OCI-LY3 (cell line): ENCODE measurements around the gene CFAP92.

Source experiments
- EZH2phosphoT487 ChIP-seq: fragments of 200-600 bp; shearing (Covaris generic); IDR thresholded peaks from 2 replicates; pipeline ENCODE4 v1.6.1; 2018; ENCODE audit warnings: antibody characterized with exemption, mixed run types, low read depth
- TF ChIP-seq, protein P1 (sequence below): fragments of 200-600, 300-600 bp; sonication (generic); IDR thresholded peaks from 2 replicates; pipeline ENCODE4 v1.5.1; 2014; ENCODE audit warnings: antibody characterized with exemption, low read length, low read depth

DNA sequence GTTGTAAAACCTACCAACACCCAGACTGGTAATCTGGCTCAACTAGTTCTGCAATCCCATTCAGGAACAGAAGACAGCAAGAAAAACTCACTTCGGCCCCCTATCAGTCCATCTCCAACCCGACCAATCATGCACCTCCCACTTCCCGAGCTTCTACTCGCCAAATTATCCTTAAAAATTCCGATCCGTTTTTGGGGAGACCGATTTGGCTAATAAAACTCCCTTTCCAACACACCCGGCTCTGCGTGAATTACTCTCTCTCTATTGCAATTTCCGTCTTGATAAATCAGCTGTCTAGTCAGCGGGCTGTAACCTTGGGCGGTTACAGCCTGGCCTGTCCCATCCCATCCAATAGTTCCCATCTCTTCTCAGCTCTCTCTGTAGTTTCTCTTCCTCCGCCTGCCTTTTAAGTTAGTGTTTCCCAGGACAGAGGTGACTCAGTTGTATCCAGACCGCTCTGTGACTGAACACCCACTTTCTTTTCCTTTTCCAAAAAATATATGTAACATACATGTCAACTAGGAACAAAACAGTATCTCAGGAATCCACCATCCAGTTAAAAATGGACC lies 115.2 kb downstream of the CFAP92 start:
- TF ChIP-seq, protein P1, sequence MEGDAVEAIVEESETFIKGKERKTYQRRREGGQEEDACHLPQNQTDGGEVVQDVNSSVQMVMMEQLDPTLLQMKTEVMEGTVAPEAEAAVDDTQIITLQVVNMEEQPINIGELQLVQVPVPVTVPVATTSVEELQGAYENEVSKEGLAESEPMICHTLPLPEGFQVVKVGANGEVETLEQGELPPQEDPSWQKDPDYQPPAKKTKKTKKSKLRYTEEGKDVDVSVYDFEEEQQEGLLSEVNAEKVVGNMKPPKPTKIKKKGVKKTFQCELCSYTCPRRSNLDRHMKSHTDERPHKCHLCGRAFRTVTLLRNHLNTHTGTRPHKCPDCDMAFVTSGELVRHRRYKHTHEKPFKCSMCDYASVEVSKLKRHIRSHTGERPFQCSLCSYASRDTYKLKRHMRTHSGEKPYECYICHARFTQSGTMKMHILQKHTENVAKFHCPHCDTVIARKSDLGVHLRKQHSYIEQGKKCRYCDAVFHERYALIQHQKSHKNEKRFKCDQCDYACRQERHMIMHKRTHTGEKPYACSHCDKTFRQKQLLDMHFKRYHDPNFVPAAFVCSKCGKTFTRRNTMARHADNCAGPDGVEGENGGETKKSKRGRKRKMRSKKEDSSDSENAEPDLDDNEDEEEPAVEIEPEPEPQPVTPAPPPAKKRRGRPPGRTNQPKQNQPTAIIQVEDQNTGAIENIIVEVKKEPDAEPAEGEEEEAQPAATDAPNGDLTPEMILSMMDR, result no peak
- TF ChIP-seq EZH2phosphoT487, result no peak
